ENCODE results near the gene TCF7. TPM values are rescaled to one million over a fixed set of nuclear protein-coding genes. Genes with fewer than 3 reads are reported as not detected.

The TCF7 gene
- total RNA-seq, 3 donors from 2014 or later: 1.9 to 6.8 (median 4.4) TPM

GRCh38 chr5:134183481-134183880 lies 69.0 kb downstream of the TCF7 start:
- Histone ChIP-seq H3K4me3 (no peak overlapping the region), H3K4me1 (ENCODE audit: low read depth) (peaks cover under 1% of the 10 kb centered on the region), H3K36me3 (ENCODE audit: low read depth) (no peaks in the 10 kb centered on the region), H3K9me3 (no peaks in the 10 kb centered on the region)
- TF ChIP-seq CTCF (IDR thresholded peaks at IDR 0.05): no peak
- intact Hi-C loops (cut with DNase I, micrococcal nuclease): no loop called here
- ATAC-seq (peak; percentile 47), DNase-seq (no peak)

- Histone ChIP-seq H3K36me3 (ENCODE audit: low read depth) (no peaks in the 10 kb centered on the region), H3K4me3 (no peak overlapping the region), H3K9me3 (no peaks in the 10 kb centered on the region), H3K4me1 (ENCODE audit: low read depth) (no peaks in the 10 kb centered on the region)
- DNase-seq (peak; percentile 64 to 83 (median 76)), ATAC-seq (peak; percentile 96)
- TF ChIP-seq CTCF (IDR thresholded peaks at IDR 0.05): peak; percentile 84
- intact Hi-C loops (cut with DNase I, micrococcal nuclease): loop anchor here (2.0 kb wide), 1 partner anchor 104 kb away; no protein-coding TSS in a partner anchor
These were observed 70.0 kb downstream of the TCF7 start for GRCh38 chr5:134184155-134185135.

GRCh38 chr5:134188092-134188491 lies 73.6 kb downstream of the TCF7 start:
- Histone ChIP-seq H3K4me1 (ENCODE audit: low read depth) (no peaks in the 10 kb centered on the region), H3K4me3 (no peak overlapping the region), H3K36me3 (ENCODE audit: low read depth) (no peaks in the 10 kb centered on the region), H3K9me3 (no peaks in the 10 kb centered on the region)
- no peak for TF ChIP-seq CTCF (IDR thresholded peaks at IDR 0.05)
- DNase-seq: no peak
- intact Hi-C loops (cut with DNase I, micrococcal nuclease): no loop called here
- no peak for ATAC-seq

GRCh38 chr5:134189031-134189430 lies 74.5 kb downstream of the TCF7 start:
- ATAC-seq: no peak
- no peak for DNase-seq
- H3K4me3 ChIP-seq: no peak overlapping the region
- H3K4me1 ChIP-seq (ENCODE audit: low read depth): no peaks in the 10 kb centered on the region
- H3K9me3 ChIP-seq: no peaks in the 10 kb centered on the region
- no peaks in the 10 kb centered on the region for H3K36me3 ChIP-seq (ENCODE audit: low read depth)
- TF ChIP-seq CTCF (IDR thresholded peaks at IDR 0.05): no peak
- intact Hi-C loops (cut with DNase I, micrococcal nuclease): no loop called here

- H3K9me3 ChIP-seq: no peaks in the 10 kb centered on the region
- ATAC-seq: no peak
- H3K4me3 ChIP-seq: no peak overlapping the region
- no peak for TF ChIP-seq CTCF (IDR thresholded peaks at IDR 0.05)
- intact Hi-C loops (cut with DNase I, micrococcal nuclease): no loop called here
- no peaks in the 10 kb centered on the region for H3K4me1 ChIP-seq (ENCODE audit: low read depth)
- DNase-seq: no peak
- H3K36me3 ChIP-seq (ENCODE audit: low read depth): no peaks in the 10 kb centered on the region
These were observed 81.2 kb downstream of the TCF7 start for GRCh38 chr5:134195666-134196065.

Other genes starting within 250 kb of the TCF7 start
- 10 to 100 TPM; 24.5 to 38.3 (median 26.8) TPM for gene C5orf15, start 146.1 kb upstream of the TCF7 start, total RNA-seq
- gene VDAC1, start 109.7 kb upstream of the TCF7 start, total RNA-seq: 100 to 1,000 TPM; 153 to 283 (median 246) TPM
- gene SKP1, start 62.3 kb downstream of the TCF7 start, total RNA-seq: 100 to 1,000 TPM; 241 to 316 (median 281) TPM
- gene PPP2CA, start 111.4 kb downstream of the TCF7 start, total RNA-seq: 100 to 1,000 TPM in 2 of 3 donors, 10 to 100 TPM in 1; 93.9 to 120 (median 115) TPM

Data from mucosa of descending colon (tissue), 3 donors.